GM18507 (cell line): ENCODE data around the gene STOX1.
"Not testable (repeated sequence)": the region's sequence is repeated elsewhere in the genome, so short reads cannot be mapped to it uniquely, and the experiment has no call there.

Experiments
- DNase-seq: peaks from one replicate; pipeline ENCODE4 v3.0.0; 2011; ENCODE audit warnings: low read depth; ENCODE audit not compliant: insufficient read length; ENCODE audit errors: extremely low spot score
- FAIRE-seq: peaks from 2 replicates; lab custom pipeline; 2011; peaks lifted over from hg19 to GRCh38; lab: Jason Lieb, UNC

STOX1 gene

GRCh38 chr10:68826764-68827591 lies at the start of gene STOX1:
Gene STOX1 (plus strand): TSS chr10:68827531. CDS start chr10:68827624, 93 bp downstream.
- DNase-seq = peak; percentile 52
- FAIRE-seq = no peak

- no peak for FAIRE-seq
- no peak for DNase-seq
These were observed 45.4 kb upstream of the STOX1 start for GRCh38 chr10:68781613-68782574.

- DNase-seq (no peak), FAIRE-seq (no peak)
These were observed 42.9 kb upstream of the STOX1 start for GRCh38 chr10:68784476-68784875.

- no peak for FAIRE-seq
These were observed 39.5 kb upstream of the STOX1 start for GRCh38 chr10:68787813-68788212.

GRCh38 chr10:68790476-68790875 lies 36.9 kb upstream of the STOX1 start:
- FAIRE-seq = no peak
- no peak for DNase-seq

More at GRCh38 chr10:68787813-68788212, 39.5 kb upstream of the STOX1 start:
- no peak for DNase-seq

GRCh38 chr10:68792115-68792514 lies 35.2 kb upstream of the STOX1 start:
- FAIRE-seq (no peak), DNase-seq (no peak)

GRCh38 chr10:68795886-68796532 lies 31.3 kb upstream of the STOX1 start:
- DNase-seq (no peak), FAIRE-seq (no peak)

- no peak for FAIRE-seq
- DNase-seq = no peak
These were observed 30.7 kb upstream of the STOX1 start for GRCh38 chr10:68796605-68797004.

GRCh38 chr10:68800211-68800610 lies 27.1 kb upstream of the STOX1 start:
- no peak for DNase-seq
- FAIRE-seq = no peak

- DNase-seq (no peak), FAIRE-seq (no peak)
These were observed 22.6 kb upstream of the STOX1 start for GRCh38 chr10:68804692-68805091.

- FAIRE-seq, DNase-seq: not testable (repeated sequence)
These were observed 16.5 kb upstream of the STOX1 start for GRCh38 chr10:68810830-68811229.

- FAIRE-seq = no peak
- DNase-seq = no peak
These were observed 15.9 kb upstream of the STOX1 start for GRCh38 chr10:68811314-68812009.

- FAIRE-seq = no peak
- no peak for DNase-seq
These were observed 14.9 kb upstream of the STOX1 start for GRCh38 chr10:68812420-68812819.

- DNase-seq = no peak
- FAIRE-seq = no peak
These were observed 13.8 kb upstream of the STOX1 start for GRCh38 chr10:68813559-68813958.

GRCh38 chr10:68816796-68817412 lies 10.4 kb upstream of the STOX1 start:
- DNase-seq (no peak), FAIRE-seq (no peak)

- FAIRE-seq, DNase-seq: not testable (repeated sequence)
These were observed 7.0 kb upstream of the STOX1 start for GRCh38 chr10:68820359-68820758.

- not testable (repeated sequence) for FAIRE-seq
These were observed 4.7 kb upstream of the STOX1 start for GRCh38 chr10:68822626-68823025.

GRCh38 chr10:68827592-68827959 lies 245 bp downstream of the STOX1 start:
- FAIRE-seq = not testable (repeated sequence)

More at GRCh38 chr10:68822626-68823025, 4.7 kb upstream of the STOX1 start:
- not testable (repeated sequence) for DNase-seq

More at GRCh38 chr10:68827592-68827959, 245 bp downstream of the STOX1 start:
- DNase-seq = not testable (repeated sequence)
